ENCODE data around the gene BIN2. TPM values are rescaled to one million over a fixed set of nuclear protein-coding genes. Genes with fewer than 3 reads are reported as not detected.
A peak's percentile ranks its signal among the peaks of the same experiment; 100 is the strongest.

The BIN2 gene
- total and polyA plus RNA-seq, 2 of the 13 experiments (the other 11 are each of a cell fraction or from before 2014, with no cell fraction given), result not detected

GRCh38 chr12:51341251-51342007 lies 17.5 kb upstream of the BIN2 start:
- peak overlapping the region in 2 of 3 experiments; percentile 36 to 61; a peak in 4 of 6 replicates for H3K4me3 ChIP-seq (replicated peaks in 1 of 3; ENCODE audit: insufficient read depth in 1 of 3, low read depth in 2 of 3, low read length in 3 of 3)
- ATAC-seq, result peak; percentile 85
- no TSS peak for BruUV-seq (replicated peaks)
- no peaks in the 10 kb centered on the region for H3K27me3 ChIP-seq (ENCODE audit: control insufficient read depth in 1 of 2, insufficient read depth in 2 of 2, low read length in 2 of 2)
- no peaks in the 10 kb centered on the region for H3K9me3 ChIP-seq (ENCODE audit: low read length)
- H3K79me2 ChIP-seq (ENCODE audit: insufficient read depth, low read length), result no peaks in the 10 kb centered on the region
- ChIA-PET POLR2A (interaction anchor here (1.0 to 2.0 kb wide), 7 partner anchors 71 to 578 kb away, joined by 3 to 17 read pairs (median 3); partner anchors contain the start of genes ATF1, POU6F1, SLC11A2 and SMAGP), CTCF (ENCODE audit: low intra/inter-chr PET ratio, low total read pairs) (interaction anchor here (1.2 to 1.6 kb wide), 3 partner anchors 72 to 293 kb away, joined by 3 to 22 read pairs (median 6); partner anchors contain the start of genes LETMD1 and SMAGP)
- peak; percentile 82 for FAIRE-seq
- H2AFZ ChIP-seq (ENCODE audit: low read length), result peak overlapping the region; percentile 42
- in situ Hi-C loops (cut with HindIII; ENCODE audit: extremely low pct_ligation_motif_present, low pct_unique_long_range_greater_than_20kb), result loop anchor here (5.0 kb wide), 1 partner anchor 74 kb away; no protein-coding TSS in a partner anchor
- 7% methylated on average over 6 of the region's 9 CpGs for WGBS (ENCODE audit: low lambda C conversion rate)
- peak; percentile 47 for DNase-seq (ENCODE audit: low spot score)
- intact Hi-C loops (cut with micrococcal nuclease; ENCODE audit: unreplicated experiment), result loop anchor here (1.0 to 10.0 kb wide), 3 partner anchors 72 to 577 kb away; partner anchors contain the start of genes ATF1 and LETMD1
- H3K4me2 ChIP-seq (ENCODE audit: low read depth, low read length), result peak overlapping the region; percentile 97
- peaks cover 9% of the 10 kb centered on the region; the same call in 1 of the 2 replicates for H3K4me1 ChIP-seq (ENCODE audit: insufficient read depth, low read length)
- H3K9ac ChIP-seq (ENCODE audit: insufficient read depth, low read depth, low read length), result peak overlapping the region; percentile 10; the same call in 1 of the 2 replicates
- H3K27ac ChIP-seq (ENCODE audit: extremely low read length, insufficient read depth, low read length), result no peak overlapping the region
- H3K36me3 ChIP-seq (replicated peaks in 1 of 2; ENCODE audit: control insufficient read depth in 1 of 2, insufficient read depth in 2 of 2, low read length in 2 of 2), result no peaks in the 10 kb centered on the region
- no peaks in the 10 kb centered on the region for H4K20me1 ChIP-seq (ENCODE audit: insufficient read depth, low read length)
- TF ChIP-seq RXRB (CRISPR knock-in tag; IDR thresholded peaks at IDR 0.05; ENCODE audit: borderline replicate concordance), result peak; percentile 44; the same call in 1 of the 2 replicates
- 0 out of 2 replicates have a peak, but pooled peaks have one; percentile 36 for TF ChIP-seq FOXA3 (CRISPR knock-in tag; IDR thresholded peaks at IDR 0.05)
- TF ChIP-seq HOXA7 (CRISPR knock-in tag; IDR thresholded peaks at IDR 0.05), result no peak
- no peak for TF ChIP-seq MED8 (CRISPR knock-in tag; IDR thresholded peaks at IDR 0.05; ENCODE audit: insufficient replicate concordance)
- TF ChIP-seq GABPB1 (CRISPR knock-in tag; IDR thresholded peaks at IDR 0.05), result no peak
- TF ChIP-seq CERS6 (CRISPR knock-in tag; IDR thresholded peaks at IDR 0.05), result no peak
- TF ChIP-seq YEATS2 (CRISPR knock-in tag; IDR thresholded peaks at IDR 0.05; ENCODE audit: borderline replicate concordance), result no peak
- TF ChIP-seq PHF20 (CRISPR knock-in tag; IDR thresholded peaks at IDR 0.05), result no peak
- TF ChIP-seq GATAD2A (CRISPR knock-in tag; IDR thresholded peaks at IDR 0.05), result peak; percentile 43; the same call in 1 of the 2 replicates
- TF ChIP-seq ZKSCAN1 (IDR thresholded peaks at IDR 0.05; ENCODE audit: low read length), result no peak
- peak; percentile 89 for TF ChIP-seq SMC3 (IDR thresholded peaks at IDR 0.05; ENCODE audit: low read length)
- TF ChIP-seq NR2F6 (IDR thresholded peaks at IDR 0.05), result peak; percentile 86
- peak; percentile 82 for TF ChIP-seq NR2F6 (CRISPR knock-in tag; IDR thresholded peaks at IDR 0.05)
- TF ChIP-seq DBP (CRISPR knock-in tag; IDR thresholded peaks at IDR 0.05; ENCODE audit: not compliant biosample characterization), result no peak
- TF ChIP-seq ZSCAN31 (CRISPR knock-in tag; IDR thresholded peaks at IDR 0.05; ENCODE audit: low read depth), result no peak
- no peak for TF ChIP-seq FOXK2 (IDR thresholded peaks at IDR 0.05)
- 0 out of 2 replicates have a peak, but pooled peaks have one; percentile 50 for TF ChIP-seq SMYD3 (CRISPR knock-in tag; IDR thresholded peaks at IDR 0.05)
- no peak for TF ChIP-seq ZIK1 (CRISPR knock-in tag; IDR thresholded peaks at IDR 0.05; ENCODE audit: borderline replicate concordance, low read depth)
- TF ChIP-seq ZNF17 (CRISPR knock-in tag; IDR thresholded peaks at IDR 0.05), result no peak
- TF ChIP-seq ZFX (CRISPR knock-in tag; IDR thresholded peaks at IDR 0.05; ENCODE audit: low read depth), result no peak
- TF ChIP-seq BCL3 (CRISPR knock-in tag; IDR thresholded peaks at IDR 0.05), result no peak
- no peak for TF ChIP-seq JUND (CRISPR knock-in tag; IDR thresholded peaks at IDR 0.05)

Measured in HepG2 (cell line).